Measurements from ENCODE around the gene HSF5.
A peak's percentile ranks its signal among the peaks of the same experiment; 100 is the strongest.
"Not testable (repeated sequence)": the region's sequence is repeated elsewhere in the genome, so short reads cannot be mapped to it uniquely, and the experiment has no call there.

HSF5 gene

GRCh38 chr17:58481798-58482197 is 6.4 kb downstream of the HSF5 start:
- not testable (repeated sequence) for DNase-seq (ENCODE audit: low read depth)

- DNase-seq (ENCODE audit: low read depth) = no peak
Observed at GRCh38 chr17:58480090-58480489, 8.1 kb downstream of the HSF5 start.

GRCh38 chr17:58476812-58477211 is 11.4 kb downstream of the HSF5 start:
- DNase-seq (ENCODE audit: low read depth) = no peak

GRCh38 chr17:58475985-58476384 is 12.2 kb downstream of the HSF5 start:
- DNase-seq (ENCODE audit: low read depth) = no peak

- DNase-seq (ENCODE audit: low read depth) = no peak
Observed at GRCh38 chr17:58470356-58470755, 17.9 kb downstream of the HSF5 start.

- no peak for DNase-seq (ENCODE audit: low read depth)
Observed at GRCh38 chr17:58468944-58469343, 19.3 kb downstream of the HSF5 start.

- no peak for DNase-seq (ENCODE audit: low read depth)
Observed at GRCh38 chr17:58455491-58455890, 32.7 kb downstream of the HSF5 start.

- DNase-seq (ENCODE audit: low read depth) = no peak
Observed at GRCh38 chr17:58452738-58453137, 35.5 kb downstream of the HSF5 start.

- DNase-seq (ENCODE audit: low read depth) = peak; percentile 31
Observed at GRCh38 chr17:58447039-58447975, 40.9 kb downstream of the HSF5 start.

GRCh38 chr17:58446086-58446485 is 42.1 kb downstream of the HSF5 start:
- DNase-seq (ENCODE audit: low read depth) = no peak

GRCh38 chr17:58436805-58437239 is 51.4 kb downstream of the HSF5 start:
- no peak for DNase-seq (ENCODE audit: low read depth)

- no peak for DNase-seq (ENCODE audit: low read depth)
Observed at GRCh38 chr17:58436245-58436644, 52.0 kb downstream of the HSF5 start.

GRCh38 chr17:58432806-58433573 is 55.2 kb downstream of the HSF5 start:
- no peak for DNase-seq (ENCODE audit: low read depth)

- DNase-seq (ENCODE audit: low read depth) = no peak
Observed at GRCh38 chr17:58427807-58428206, 60.4 kb downstream of the HSF5 start.

- DNase-seq (ENCODE audit: low read depth) = no peak
Observed at GRCh38 chr17:58421711-58422110, 66.5 kb downstream of the HSF5 start.

GRCh38 chr17:58420827-58421226 is 67.4 kb downstream of the HSF5 start:
- no peak for DNase-seq (ENCODE audit: low read depth)

GRCh38 chr17:58417300-58418092 is 70.7 kb downstream of the HSF5 start, which contains the start of gene RNF43:
Gene RNF43 (minus strand): TSS chr17:58417534. CDS start chr17:58415577, 1,957 bp downstream.
- DNase-seq (ENCODE audit: low read depth) = peak; percentile 61

GRCh38 chr17:58416937-58417299 is 71.3 kb downstream of the HSF5 start:
- DNase-seq (ENCODE audit: low read depth) = no peak

- DNase-seq (ENCODE audit: low read depth) = no peak
Observed at GRCh38 chr17:58416396-58416795, 71.8 kb downstream of the HSF5 start.

GRCh38 chr17:58415371-58416055 is 72.7 kb downstream of the HSF5 start:
- DNase-seq (ENCODE audit: low read depth) = no peak

GRCh38 chr17:58414596-58414997 is 73.6 kb downstream of the HSF5 start:
- DNase-seq (ENCODE audit: low read depth) = no peak

- DNase-seq (ENCODE audit: low read depth) = no peak
Observed at GRCh38 chr17:58413684-58414083, 74.5 kb downstream of the HSF5 start.
